ENCODE data around the gene PCED1B. TPM values are rescaled to one million over a fixed set of nuclear protein-coding genes. Genes with fewer than 3 reads are reported as not detected.

The PCED1B gene
- total RNA-seq, 2 donors from 2014 or later: 2.5 to 7.0 TPM

GRCh38 chr12:47270782-47271664, 191.6 kb downstream of the PCED1B start:
- Mint-ChIP-seq H3K36me3 (ENCODE audit: low read depth) (no peaks in the 10 kb centered on the region), H3K27ac (no peak overlapping the region), H3K4me1 (peaks cover 11% of the 10 kb centered on the region), H3K4me3 (no peak overlapping the region), H3K9me3 (peaks cover 2% of the 10 kb centered on the region), H3K27me3 (ENCODE audit: insufficient read depth) (peaks cover 4% of the 10 kb centered on the region)
- H3K27ac ChIP-seq (ENCODE audit: low read depth, low read length): no peak overlapping the region
- no peak for TF ChIP-seq CTCF (conservative IDR thresholded peaks at IDR 0.05)
- H3K4me1 ChIP-seq (ENCODE audit: control insufficient read depth, insufficient read depth, low read length): peaks cover 4% of the 10 kb centered on the region
- no peak for DNase-seq
- no peaks in the 10 kb centered on the region for H3K36me3 ChIP-seq (ENCODE audit: control insufficient read depth, insufficient read depth, low read length)
- no peaks in the 10 kb centered on the region for H3K9me3 ChIP-seq (ENCODE audit: control insufficient read depth, low read length)
- no peak overlapping the region for H3K4me3 ChIP-seq (ENCODE audit: low read length)
- H3K27me3 ChIP-seq (ENCODE audit: control insufficient read depth, insufficient read depth, low read length, poor library complexity, severe bottlenecking): no peaks in the 10 kb centered on the region
- no peak overlapping the region for H3K9ac ChIP-seq (ENCODE audit: extremely low read depth, low read length, poor library complexity, severe bottlenecking)
- 92 to 97% methylated on average over 4 of the region's 4 CpGs for WGBS, 2 experiments (ENCODE audit: insufficient coverage in 1 of 2, insufficient read length in 1 of 2)

DNA sequence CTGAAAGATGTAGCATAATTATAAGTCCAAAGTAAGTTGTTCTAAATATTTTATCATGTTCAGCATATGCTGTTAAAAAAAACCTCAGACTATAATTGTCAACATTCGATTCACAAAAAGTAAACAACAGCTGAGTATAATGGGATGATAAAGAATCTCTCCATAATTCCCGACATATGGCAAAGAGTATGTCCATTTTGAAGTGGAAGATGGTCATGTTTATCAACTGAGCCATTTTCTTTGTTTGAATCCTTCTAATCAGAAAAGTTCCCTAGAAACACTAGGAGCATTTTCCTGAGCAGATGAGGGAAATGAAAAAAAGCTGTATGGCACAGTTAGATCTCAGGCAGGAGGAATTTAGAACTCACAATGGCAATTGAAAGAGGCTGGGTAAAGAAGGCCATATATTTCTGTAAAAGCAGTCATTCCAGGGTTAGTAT, 192.4 kb downstream of the PCED1B start:
- H3K36me3 Mint-ChIP-seq (ENCODE audit: low read depth): no peaks in the 10 kb centered on the region
- no peaks in the 10 kb centered on the region for H3K36me3 ChIP-seq (ENCODE audit: control insufficient read depth, insufficient read depth, low read length)
- H3K27ac ChIP-seq (ENCODE audit: low read depth, low read length): no peak overlapping the region
- WGBS, 2 experiments (ENCODE audit: insufficient coverage in 1 of 2, insufficient read length in 1 of 2): 96% methylated on average over 2 of the region's 2 CpGs; no CpG with 5 or more reads in 1 of the 2 experiments
- H3K27ac Mint-ChIP-seq: no peak overlapping the region
- no peaks in the 10 kb centered on the region for H3K27me3 ChIP-seq (ENCODE audit: control insufficient read depth, insufficient read depth, low read length, poor library complexity, severe bottlenecking)
- peaks cover 7% of the 10 kb centered on the region for H3K4me1 ChIP-seq (ENCODE audit: control insufficient read depth, insufficient read depth, low read length)
- peaks cover 18% of the 10 kb centered on the region for H3K4me1 Mint-ChIP-seq
- TF ChIP-seq CTCF (conservative IDR thresholded peaks at IDR 0.05): no peak
- no peak overlapping the region for H3K4me3 Mint-ChIP-seq
- no peak for DNase-seq
- H3K27me3 Mint-ChIP-seq (ENCODE audit: insufficient read depth): peaks cover 4% of the 10 kb centered on the region
- peaks cover 2% of the 10 kb centered on the region for H3K9me3 Mint-ChIP-seq
- H3K9me3 ChIP-seq (ENCODE audit: control insufficient read depth, low read length): no peaks in the 10 kb centered on the region
- H3K4me3 ChIP-seq (ENCODE audit: low read length): no peak overlapping the region
- no peak overlapping the region for H3K9ac ChIP-seq (ENCODE audit: extremely low read depth, low read length, poor library complexity, severe bottlenecking)

DNA sequence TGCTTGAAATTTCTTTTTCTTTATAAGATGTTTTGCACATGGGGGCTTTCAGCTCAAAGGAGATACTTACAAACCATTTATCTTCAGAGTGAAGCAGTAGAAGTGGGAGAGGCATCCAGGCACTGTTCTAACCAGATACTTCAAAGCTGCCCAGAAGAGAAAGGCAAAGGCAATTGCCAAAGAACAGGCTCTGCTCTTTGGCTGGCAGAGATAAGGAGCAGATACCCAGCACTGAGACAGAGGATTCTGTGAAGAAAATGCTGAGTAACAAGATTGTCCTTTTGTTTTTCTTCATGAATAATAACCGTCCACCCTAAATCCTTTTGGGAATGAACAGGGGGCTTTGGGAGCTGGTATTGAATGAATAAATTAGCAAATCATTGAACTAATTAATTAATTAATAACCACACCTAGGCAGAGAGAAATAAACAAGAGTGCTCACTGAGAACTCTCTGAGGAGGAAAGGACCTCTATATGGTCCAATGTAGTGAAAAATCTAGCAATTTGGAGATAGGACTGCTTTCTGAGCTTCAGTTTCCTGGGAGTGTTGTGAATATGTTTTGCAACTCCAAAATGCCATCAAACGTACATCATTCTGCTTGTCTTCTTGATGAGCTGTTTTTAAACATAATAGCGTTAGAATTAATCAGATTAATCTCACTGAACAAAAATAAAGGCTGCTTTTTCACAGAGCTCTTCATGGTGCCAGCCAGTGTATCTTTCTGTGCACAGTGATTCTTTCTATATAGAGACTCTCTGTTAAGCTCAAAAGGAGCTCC, 193.2 kb downstream of the PCED1B start:
- WGBS, 2 experiments (ENCODE audit: insufficient coverage in 1 of 2, insufficient read length in 1 of 2): 95 to 98% methylated on average over 2 of the region's 3 CpGs
- Histone ChIP-seq H3K27ac (ENCODE audit: low read depth, low read length) (no peak overlapping the region), H3K36me3 (ENCODE audit: control insufficient read depth, insufficient read depth, low read length) (no peaks in the 10 kb centered on the region), H3K9me3 (ENCODE audit: control insufficient read depth, low read length) (no peaks in the 10 kb centered on the region), H3K4me1 (ENCODE audit: control insufficient read depth, insufficient read depth, low read length) (peaks cover 9% of the 10 kb centered on the region), H3K4me3 (ENCODE audit: low read length) (no peak overlapping the region), H3K9ac (ENCODE audit: extremely low read depth, low read length, poor library complexity, severe bottlenecking) (no peak overlapping the region), H3K27me3 (ENCODE audit: control insufficient read depth, insufficient read depth, low read length, poor library complexity, severe bottlenecking) (no peaks in the 10 kb centered on the region)
- Mint-ChIP-seq H3K4me3 (no peak overlapping the region), H3K4me1 (peaks cover 23% of the 10 kb centered on the region), H3K36me3 (ENCODE audit: low read depth) (no peaks in the 10 kb centered on the region), H3K27ac (no peak overlapping the region), H3K9me3 (peaks cover 2% of the 10 kb centered on the region), H3K27me3 (ENCODE audit: insufficient read depth) (peaks cover 4% of the 10 kb centered on the region)
- TF ChIP-seq CTCF (conservative IDR thresholded peaks at IDR 0.05): no peak
- DNase-seq: no peak

All from endodermal cell (in vitro differentiated cells).